SK-N-SH (cell line): ENCODE data around the gene SIKE1. TPM values are rescaled to one million over a fixed set of nuclear protein-coding genes. Genes with fewer than 3 reads are reported as not detected.

Experiments used
- CTCF ChIA-PET: fragments of 300-600, 350-600 bp; formaldehyde crosslinking; extraction: SDS; loops from one replicate; lab custom pipeline; 2021; lab: Yijun Ruan, JAX
- POLR2A ChIA-PET: fragments of 350-600 bp; sonication (Branson Sonifier 250); formaldehyde crosslinking; extraction: SDS; loops from one replicate; lab custom pipeline; 2020; ENCODE audit warnings: antibody characterized with exemption, inconsistent platforms; lab: Yijun Ruan, JAX
- DNase-seq: peaks from one replicate; pipeline ENCODE4 v3.0.0; 2012
- H2AFZ ChIP-seq: fragments of 200-600 bp; sonication (generic); 2 replicates; pipeline ENCODE4 v1.8.1; 2016; ENCODE audit warnings: antibody characterized with exemption, mild to moderate bottlenecking, low read depth
- H3F3A ChIP-seq: fragments of 200-600 bp; sonication (generic); replicated peaks from 2 replicates; pipeline ENCODE3; 2016; ENCODE audit warnings: antibody characterized with exemption, mild to moderate bottlenecking; ENCODE audit not compliant: insufficient read depth
- H3K27ac ChIP-seq, 2 experiments: fragments of 200-500 bp in 1 of 2; fragments of 200-600 bp in 1 of 2; sonication (Bioruptor generic) in 1 of 2; sonication (generic), shearing (Covaris generic) in 1 of 2; 2 replicates each; pipeline versions ENCODE4 v1.5.1 to v1.6.1; 2014 to 2016; ENCODE audit warnings: low read depth in 2 of 2, inconsistent platforms in 1 of 2, low read length in 1 of 2, mild to moderate bottlenecking in 1 of 2, mixed read lengths in 1 of 2
- H3K27me3 ChIP-seq: fragments of 200-600 bp; sonication (generic), shearing (Covaris generic); 2 replicates; pipeline ENCODE4 v1.6.1; 2016; ENCODE audit warnings: mixed run types; ENCODE audit not compliant: insufficient read depth
- H3K36me3 ChIP-seq, 2 experiments: fragments of 200-500 bp in 1 of 2; fragments of 200-600 bp in 1 of 2; sonication (Bioruptor generic) in 1 of 2; sonication (generic) in 1 of 2; replicated peaks in 1 of 2; 2 replicates each; pipeline versions ENCODE3 to v1.5.1; 2014 to 2016; ENCODE audit warnings: low read length in 1 of 2, mild to moderate bottlenecking in 1 of 2; ENCODE audit not compliant: insufficient read depth in 2 of 2, control insufficient read depth in 1 of 2
- H3K4me1 ChIP-seq, 2 experiments: fragments of 200-500 bp in 1 of 2; fragments of 200-600 bp in 1 of 2; sonication (Bioruptor generic) in 1 of 2; sonication (generic), shearing (Covaris generic) in 1 of 2; 2 replicates each; pipeline versions ENCODE4 v1.5.1 to v1.6.1; 2014 to 2016; ENCODE audit warnings: low read depth in 1 of 2, low read length in 1 of 2, mixed run types in 1 of 2; ENCODE audit not compliant: insufficient read depth in 2 of 2, control insufficient read depth in 1 of 2
- H3K4me2 ChIP-seq: fragments of 200-600 bp; sonication (generic), shearing (Covaris generic); 2 replicates; pipeline ENCODE4 v1.6.1; 2017; ENCODE audit warnings: mixed run types
- H3K4me3 ChIP-seq, 2 experiments: fragments of 200-500 bp in 1 of 2; fragments of 200-600 bp in 1 of 2; sonication (Bioruptor generic) in 1 of 2; sonication (generic), shearing (Covaris generic) in 1 of 2; 2 replicates each; pipeline versions ENCODE4 v1.5.1 to v1.8.1; 2014 to 2016; ENCODE audit warnings: low read depth in 2 of 2, inconsistent platforms in 1 of 2, low read length in 1 of 2, mild to moderate bottlenecking in 1 of 2, mixed read lengths in 1 of 2, moderate library complexity in 1 of 2
- H3K79me2 ChIP-seq: fragments of 200-600 bp; sonication (generic); 2 replicates; pipeline ENCODE4 v1.8.1; 2017; ENCODE audit warnings: mild to moderate bottlenecking; ENCODE audit not compliant: insufficient read depth
- H3K9ac ChIP-seq: fragments of 200-600 bp; sonication (generic); 2 replicates; pipeline ENCODE4 v1.6.1; 2017; ENCODE audit warnings: mixed run types
- H3K9me2 ChIP-seq: fragments of 200-600 bp; sonication (generic); 2 replicates; pipeline ENCODE4 v1.6.1; 2017; ENCODE audit warnings: mixed run types
- H3K9me3 ChIP-seq: fragments of 200-600 bp; sonication (generic); 2 replicates; pipeline ENCODE4 v1.6.1; 2017; ENCODE audit warnings: mixed run types, mild to moderate bottlenecking, moderate library complexity
- H4K20me1 ChIP-seq: fragments of 200-600 bp; sonication (generic); 2 replicates; pipeline ENCODE4 v1.6.1; 2017; ENCODE audit warnings: mild to moderate bottlenecking, mixed run types; ENCODE audit not compliant: insufficient read depth
- ELF1 ChIP-seq: IDR thresholded peaks from 2 replicates; pipeline ENCODE4 v1.4.0; 2012
- EZH2phosphoT487 ChIP-seq: fragments of 200-600 bp; sonication (generic); IDR thresholded peaks from 2 replicates; pipeline ENCODE4 v1.6.1; 2017; ENCODE audit warnings: low read depth, mixed run types, mild to moderate bottlenecking, antibody characterized with exemption, moderate library complexity, borderline replicate concordance
- FOXM1 ChIP-seq: IDR thresholded peaks from 2 replicates; pipeline ENCODE4 v1.4.0; 2012; ENCODE audit warnings: low read depth, mild to moderate bottlenecking
- GABPA ChIP-seq: IDR thresholded peaks from 2 replicates; pipeline ENCODE4 v1.4.0; 2012; ENCODE audit warnings: low read depth, mild to moderate bottlenecking
- GATA2 ChIP-seq: sonication (generic); formaldehyde crosslinking; IDR thresholded peaks from 2 replicates; pipeline ENCODE4 v1.5.0; 2020; ENCODE audit warnings: mild to moderate bottlenecking, missing genetic modification reagents
- MAX ChIP-seq: IDR thresholded peaks from 2 replicates; pipeline ENCODE4 v1.4.0; 2012; ENCODE audit warnings: low read depth
- MEF2A ChIP-seq: IDR thresholded peaks from 2 replicates; pipeline ENCODE4 v1.4.0; 2012; ENCODE audit warnings: low read depth, borderline replicate concordance
- MXI1 ChIP-seq: IDR thresholded peaks from 2 replicates; pipeline ENCODE4 v1.6.1; 2012; ENCODE audit warnings: mild to moderate bottlenecking, low read depth, low read length, improper control_type of control experiment
- NFIC ChIP-seq: IDR thresholded peaks from 2 replicates; pipeline ENCODE4 v1.4.0; 2012; ENCODE audit warnings: borderline replicate concordance
- POLR2AphosphoS5 ChIP-seq: IDR thresholded peaks from 2 replicates; pipeline ENCODE4 v1.6.1; 2012; ENCODE audit warnings: low read depth, low read length
- RAD21 ChIP-seq: IDR thresholded peaks from 2 replicates; pipeline ENCODE4 v1.6.1; 2012; ENCODE audit warnings: mild to moderate bottlenecking, low read length
- RCOR1 ChIP-seq: fragments of 150-350 bp; IDR thresholded peaks from 2 replicates; pipeline ENCODE4 v1.6.1; 2017; ENCODE audit warnings: antibody characterized with exemption, low read length
- REST ChIP-seq: IDR thresholded peaks from 2 replicates; pipeline ENCODE4 v1.6.1; 2012; ENCODE audit warnings: mild to moderate bottlenecking, low read depth, low read length, moderate library complexity
- RFX5 ChIP-seq: IDR thresholded peaks from 2 replicates; pipeline ENCODE4 v1.6.1; 2012; ENCODE audit warnings: mild to moderate bottlenecking, improper control_type of control experiment, low read length
- RXRA ChIP-seq: IDR thresholded peaks from 2 replicates; pipeline ENCODE4 v1.4.0; 2012; ENCODE audit warnings: low read depth, mild to moderate bottlenecking, borderline replicate concordance
- SIN3A ChIP-seq: IDR thresholded peaks from 2 replicates; pipeline ENCODE4 v1.6.1; 2012; ENCODE audit warnings: low read depth, mild to moderate bottlenecking, low read length, moderate library complexity, borderline replicate concordance
- SMC3 ChIP-seq: IDR thresholded peaks from 2 replicates; pipeline ENCODE4 v1.6.1; 2012; ENCODE audit warnings: low read depth, low read length, improper control_type of control experiment
- TAF1 ChIP-seq: IDR thresholded peaks from 2 replicates; pipeline ENCODE4 v1.6.1; 2012; ENCODE audit warnings: low read depth, mild to moderate bottlenecking, low read length, moderate library complexity, borderline replicate concordance
- YY1 ChIP-seq: IDR thresholded peaks from 2 replicates; pipeline ENCODE4 v1.4.0; 2012; ENCODE audit warnings: low read depth, mild to moderate bottlenecking
- ZBTB33 ChIP-seq: IDR thresholded peaks from 2 replicates; pipeline ENCODE4 v1.4.0; 2012; ENCODE audit warnings: low read depth, borderline replicate concordance
- WGBS: methylation state at CpG from one replicate; pipeline ENCODE4 v1.1.6; 2017; ENCODE audit warnings: low lambda C conversion rate; 5-methylcytosine and 5-hydroxymethylcytosine counted together
- polyA plus RNA-seq, 3 experiments: library from polyadenylated mRNA; depleted of rRNA; stranded (reverse); fragments of >200 nt; gene quantifications; 2 replicates each; pipeline ENCODE4 v1.2.3, GENCODE V29; 2012
- TF ChIP-seq, protein P1 (sequence below): IDR thresholded peaks from 2 replicates; pipeline ENCODE4 v1.4.0; 2012; ENCODE audit warnings: low read depth, borderline replicate concordance
- TF ChIP-seq, protein P2 (sequence below): fragments of 150-350 bp; IDR thresholded peaks from 2 replicates; pipeline ENCODE4 v1.6.1; 2016; ENCODE audit warnings: mild to moderate bottlenecking, low read depth, low read length

The SIKE1 gene
- polyA plus RNA-seq (2012; rRNA removed) = 29.8 and 41.1 TPM in 2 replicates
- 34.8 and 40.5 TPM in 2 replicates for polyA plus RNA-seq (2012; cell fraction: cytosol; rRNA removed)
- polyA plus RNA-seq (2012; cell fraction: nucleus; rRNA removed) = 24.7 and 25.3 TPM in 2 replicates

DNA sequence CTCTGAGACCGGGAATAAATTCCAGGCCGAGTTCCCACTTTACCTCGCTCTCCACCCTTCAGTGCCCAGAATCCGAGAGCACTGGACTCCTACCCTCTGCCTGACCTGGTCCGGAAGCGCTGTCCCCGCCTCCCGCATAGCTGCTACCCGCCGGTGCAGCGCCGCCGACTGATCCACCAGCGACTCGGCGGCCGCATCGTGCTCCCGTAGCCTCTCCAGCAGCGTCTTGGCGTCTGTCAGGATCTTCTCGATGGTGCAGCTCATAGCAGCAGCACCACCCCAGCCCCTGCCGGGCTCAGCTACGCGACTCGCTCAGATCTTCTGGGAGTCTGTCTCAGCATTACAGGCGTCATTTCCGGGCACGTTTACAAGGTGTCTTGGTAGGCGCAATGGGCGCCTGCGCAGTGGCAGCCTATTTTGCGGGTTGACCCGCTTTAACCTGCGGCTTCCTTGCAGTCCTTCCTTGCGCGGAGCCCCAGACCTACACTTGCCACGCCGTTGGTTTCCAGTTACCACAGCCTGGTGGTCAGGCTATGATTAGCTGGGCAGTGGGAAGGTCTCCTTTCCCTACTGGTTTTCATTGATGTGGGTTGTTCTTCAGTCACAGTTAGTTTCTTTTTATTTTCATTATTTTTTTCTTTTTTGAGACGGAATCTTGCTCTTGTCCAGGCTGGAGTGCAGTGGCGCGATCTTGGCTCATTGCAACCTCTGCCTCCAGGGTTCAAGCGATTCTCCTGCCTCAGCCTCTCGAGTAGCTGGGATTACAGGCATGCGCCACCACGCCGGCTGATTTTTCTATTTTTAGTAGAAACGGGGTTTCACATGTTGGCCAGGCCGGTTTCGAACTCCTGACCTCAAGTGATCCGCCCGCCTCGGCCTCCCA lies at the start of gene SIKE1:
Gene SIKE1, minus strand, starts transcription at position 342 of the 883 bp plus-strand sequence. Its CDS starts 78 bp downstream, at position 264.
- Histone ChIP-seq H3K4me1 (peaks cover 4 to 5% of the 10 kb centered on the region in 2 experiments; a peak in 2 of 4 replicates), H3K4me3 (peak within 1 kb of the TSS; percentile 81 to 97), H4K20me1 (no peaks in the 10 kb centered on the region), H3K4me2 (peak within 1 kb of the TSS; percentile 88), H3K27me3 (no peaks in the 10 kb centered on the region), H3K27ac (peak within 1 kb of the TSS; percentile 81 to 92), H3K79me2 (peaks cover 26% of the 10 kb centered on the region), H3K9me3 (no peaks in the 10 kb centered on the region), H3K36me3 (peaks cover 24 to 32% of the 10 kb centered on the region in 2 experiments), H3K9me2 (no peaks in the 10 kb centered on the region), H3K9ac (peak within 1 kb of the TSS; percentile 77), H3F3A (no peaks in the 10 kb centered on the region), H2AFZ (peak within 1 kb of the TSS; percentile 99)
- CTCF ChIA-PET = interaction anchor here (0.9 kb wide), 1 partner anchor 333 kb away, joined by 3 read pairs; no protein-coding TSS in a partner anchor
- peak; percentile 90 for DNase-seq
- POLR2A ChIA-PET = interaction anchor here (0.7 to 1.5 kb wide), 3 partner anchors 12 to 36 kb away, joined by 3 read pairs; no protein-coding TSS in a partner anchor
- 37% methylated on average over 31 of the region's 53 CpGs for WGBS
- TF ChIP-seq, protein P1, sequence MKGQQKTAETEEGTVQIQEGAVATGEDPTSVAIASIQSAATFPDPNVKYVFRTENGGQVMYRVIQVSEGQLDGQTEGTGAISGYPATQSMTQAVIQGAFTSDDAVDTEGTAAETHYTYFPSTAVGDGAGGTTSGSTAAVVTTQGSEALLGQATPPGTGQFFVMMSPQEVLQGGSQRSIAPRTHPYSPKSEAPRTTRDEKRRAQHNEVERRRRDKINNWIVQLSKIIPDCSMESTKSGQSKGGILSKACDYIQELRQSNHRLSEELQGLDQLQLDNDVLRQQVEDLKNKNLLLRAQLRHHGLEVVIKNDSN = 0 out of 2 replicates have a peak, but pooled peaks have one; percentile 36
- TF ChIP-seq GATA2 (CRISPR knock-in tag) = no peak
- no peak for TF ChIP-seq SMC3
- no peak for TF ChIP-seq RFX5
- no peak for TF ChIP-seq ZBTB33
- peak; percentile 84 for TF ChIP-seq MAX
- TF ChIP-seq EZH2phosphoT487 = no peak
- TF ChIP-seq ELF1 = no peak; the same call in 1 of the 2 replicates
- peak; percentile 22; the same call in 1 of the 2 replicates for TF ChIP-seq RXRA
- peak; percentile 79 for TF ChIP-seq MXI1
- no peak for TF ChIP-seq NFIC
- no peak for TF ChIP-seq RAD21
- TF ChIP-seq YY1 = peak; percentile 69; the same call in 1 of the 2 replicates
- TF ChIP-seq POLR2AphosphoS5 = peak; percentile 97
- TF ChIP-seq RCOR1 = no peak; the same call in 1 of the 2 replicates
- TF ChIP-seq GABPA = peak; percentile 83
- peak; percentile 80 for TF ChIP-seq TAF1
- no peak for TF ChIP-seq MEF2A
- TF ChIP-seq REST = peak; percentile 35; the same call in 1 of the 2 replicates
- TF ChIP-seq SIN3A = peak; percentile 35; the same call in 1 of the 2 replicates
- TF ChIP-seq FOXM1 = no peak
- TF ChIP-seq, protein P2, sequence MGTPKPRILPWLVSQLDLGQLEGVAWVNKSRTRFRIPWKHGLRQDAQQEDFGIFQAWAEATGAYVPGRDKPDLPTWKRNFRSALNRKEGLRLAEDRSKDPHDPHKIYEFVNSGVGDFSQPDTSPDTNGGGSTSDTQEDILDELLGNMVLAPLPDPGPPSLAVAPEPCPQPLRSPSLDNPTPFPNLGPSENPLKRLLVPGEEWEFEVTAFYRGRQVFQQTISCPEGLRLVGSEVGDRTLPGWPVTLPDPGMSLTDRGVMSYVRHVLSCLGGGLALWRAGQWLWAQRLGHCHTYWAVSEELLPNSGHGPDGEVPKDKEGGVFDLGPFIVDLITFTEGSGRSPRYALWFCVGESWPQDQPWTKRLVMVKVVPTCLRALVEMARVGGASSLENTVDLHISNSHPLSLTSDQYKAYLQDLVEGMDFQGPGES = no peak
